GM12878 (cell line): ENCODE results near the gene PLB1. TPM values are rescaled to one million over a fixed set of nuclear protein-coding genes. Genes with fewer than 3 reads are reported as not detected.

Experiments
- ATAC-seq: fragments of 200-7000 bp; cut with Tn5 transposase; 3 replicates; pipeline ENCODE4 v1.9.1; 2020; ENCODE audit warnings: mild to moderate bottlenecking, moderate library complexity
- BruUV-seq: library from RNA; stranded (reverse); fragments of 400-500 nt; replicated peaks from 2 replicates; lab custom pipeline; 2021; lab: Mats Ljungman, UMichigan
- CTCF ChIA-PET: fragments of 300-600 bp; sonication (Branson Sonifier 250); formaldehyde crosslinking; extraction: SDS; loops from one replicate; lab custom pipeline; 2021; ENCODE audit warnings: inconsistent platforms; lab: Yijun Ruan, JAX
- POLR2A ChIA-PET: fragments of 350-600 bp; formaldehyde crosslinking; extraction: SDS; loops from one replicate; lab custom pipeline; 2021; ENCODE audit warnings: inconsistent platforms; lab: Charles Lee
- RAD21 ChIA-PET: fragments of 300-600 bp; sonication (Branson Sonifier 250); formaldehyde crosslinking; loops from one replicate; lab custom pipeline; 2023; ENCODE audit warnings: antibody characterized with exemption; ENCODE audit not compliant: unreplicated experiment; lab: Charles Lee
- SMC1A ChIA-PET: fragments of 300-600 bp; sonication (Branson Sonifier 250); formaldehyde crosslinking; loops from one replicate; lab custom pipeline; 2023; ENCODE audit not compliant: unreplicated experiment, uncharacterized antibody; lab: Charles Lee
- DNase-seq: peaks from one replicate; pipeline ENCODE4 v3.0.0-alpha.2; 2011; ENCODE audit warnings: low read depth, low spot score
- FAIRE-seq: peaks from 3 replicates; lab custom pipeline; 2011; peaks lifted over from hg19 to GRCh38; lab: Jason Lieb, UNC
- H2AFZ ChIP-seq: 2 replicates; pipeline ENCODE4 v1.6.0; 2011; ENCODE audit warnings: low read depth, low read length, control low read depth; ENCODE audit not compliant: control insufficient read depth
- H3K27ac ChIP-seq: 2 replicates; pipeline ENCODE4 v1.5.1; 2011; ENCODE audit warnings: control low read depth; ENCODE audit not compliant: control insufficient read depth, insufficient read depth
- H3K27me3 ChIP-seq, 2 experiments: replicated peaks in 1 of 2; 2 replicates each; pipeline versions ENCODE4 v1.6.0 to v1.6.1; 2011; ENCODE audit warnings: low read length in 1 of 2; ENCODE audit not compliant: control insufficient read depth in 2 of 2, insufficient read depth in 2 of 2
- H3K36me3 ChIP-seq, 2 experiments: 2 replicates each; pipeline ENCODE4 v1.5.1; 2011; ENCODE audit warnings: low read length in 1 of 2; ENCODE audit not compliant: control insufficient read depth in 2 of 2, insufficient read depth in 2 of 2
- H3K4me1 ChIP-seq: 2 replicates; pipeline ENCODE4 v1.6.1; 2011; ENCODE audit warnings: mild to moderate bottlenecking, low read length, moderate library complexity, mixed read lengths; ENCODE audit not compliant: control insufficient read depth, insufficient read depth
- H3K4me2 ChIP-seq: 2 replicates; pipeline ENCODE4 v1.6.0; 2011; ENCODE audit warnings: control low read depth; ENCODE audit not compliant: control insufficient read depth, insufficient read depth
- H3K4me3 ChIP-seq: fragments of 200-600 bp; sonication (generic); 2 replicates; pipeline ENCODE4 v1.5.1; 2016
- H3K79me2 ChIP-seq: 2 replicates; pipeline ENCODE4 v1.6.0; 2011; ENCODE audit warnings: low read length; ENCODE audit not compliant: control insufficient read depth, insufficient read depth
- H3K9ac ChIP-seq: 2 replicates; pipeline ENCODE4 v1.8.0; 2011; ENCODE audit warnings: low read length, control low read depth, mixed read lengths; ENCODE audit not compliant: control insufficient read depth, insufficient read depth
- H3K9me3 ChIP-seq: replicated peaks from 3 replicates; pipeline ENCODE4 v1.5.1; 2011; ENCODE audit warnings: mild to moderate bottlenecking, low read length; ENCODE audit not compliant: control insufficient read depth, insufficient read depth
- H4K20me1 ChIP-seq: 2 replicates; pipeline ENCODE4 v1.6.0; 2011; ENCODE audit not compliant: control insufficient read depth, insufficient read depth
- CBX3 ChIP-seq: fragments of 200-600 bp; sonication (generic); IDR thresholded peaks from 2 replicates; pipeline ENCODE4 v1.6.1; 2016; ENCODE audit warnings: low read depth, borderline replicate concordance
- CREM ChIP-seq: IDR thresholded peaks from 2 replicates; pipeline ENCODE4 v1.6.1; 2014; ENCODE audit warnings: antibody characterized with exemption, low read depth
- EGR1 ChIP-seq, 2 experiments: IDR thresholded peaks; 1 replicate in 1 of 2; 2 replicates in 1 of 2; pipeline ENCODE4 v1.6.1; 2011 to 2012; ENCODE audit warnings: low read depth in 2 of 2, low read length in 2 of 2, borderline replicate concordance in 1 of 2, mild to moderate bottlenecking in 1 of 2, moderate library complexity in 1 of 2
- GABPA ChIP-seq: IDR thresholded peaks from 2 replicates; pipeline ENCODE4 v1.6.1; 2014; ENCODE audit warnings: antibody characterized with exemption, low read depth, mild to moderate bottlenecking, inconsistent platforms
- HDAC2 ChIP-seq: fragments of 200-600 bp; sonication (generic); IDR thresholded peaks from 2 replicates; pipeline ENCODE4 v1.6.1; 2017
- IKZF2 ChIP-seq, 2 experiments: fragments of 450-650 bp; IDR thresholded peaks; 2 replicates each; pipeline ENCODE4 v1.6.1; 2017; ENCODE audit warnings: mild to moderate bottlenecking in 2 of 2, moderate library complexity in 2 of 2
- IRF4 ChIP-seq: IDR thresholded peaks from 2 replicates; pipeline ENCODE4 v1.6.1; 2011; ENCODE audit warnings: low read depth, low read length
- NFIC ChIP-seq: IDR thresholded peaks from 2 replicates; pipeline ENCODE4 v1.6.1; 2012; ENCODE audit warnings: low read depth, mild to moderate bottlenecking, inconsistent platforms, low read length, moderate library complexity
- NKRF ChIP-seq: fragments of 450-650 bp; conservative IDR thresholded peaks from 2 replicates; pipeline ENCODE4 v1.6.1; 2017; ENCODE audit warnings: mild to moderate bottlenecking, moderate library complexity
- RUNX3 ChIP-seq: IDR thresholded peaks from 2 replicates; pipeline ENCODE4 v1.6.1; 2012; ENCODE audit warnings: low read length, inconsistent platforms
- SMC3 ChIP-seq: IDR thresholded peaks from 2 replicates; pipeline ENCODE4 v1.6.1; 2011; ENCODE audit warnings: low read length, improper control_type of control experiment, borderline replicate concordance
- ZBTB33 ChIP-seq: fragments of 450-650 bp; IDR thresholded peaks from 2 replicates; pipeline ENCODE4 v1.6.1; 2017; ENCODE audit warnings: mild to moderate bottlenecking
- ZBTB40 ChIP-seq: fragments of 450-650 bp; IDR thresholded peaks from 2 replicates; pipeline ENCODE4 v1.6.1; 2016; ENCODE audit warnings: mild to moderate bottlenecking, moderate library complexity, borderline replicate concordance
- ZZZ3 ChIP-seq: IDR thresholded peaks from 2 replicates; pipeline ENCODE4 v1.6.1; 2011; ENCODE audit warnings: low read depth; ENCODE audit not compliant: control insufficient read depth, insufficient read length
- WGBS: methylation state at CpG from one replicate; pipeline ENCODE4 v1.1.6; 2016; ENCODE audit warnings: low lambda C conversion rate; ENCODE audit not compliant: insufficient replicate concordance, insufficient coverage; ENCODE audit errors: missing lambda C conversion rate; 5-methylcytosine and 5-hydroxymethylcytosine counted together
- in situ Hi-C: fragments of 300-500 bp; cut with MboI; formaldehyde crosslinking; loops from 9 replicates; pipeline ENCODE4 v1.14.3; 2018; ENCODE audit warnings: mixed read lengths
- intact Hi-C: fragments of 100-400 bp; cut with micrococcal nuclease; formaldehyde crosslinking; loops from one replicate; pipeline ENCODE4 v1.14.2; 2022; ENCODE audit not compliant: unreplicated experiment
- polyA plus RNA-seq, 11 experiments: library from polyadenylated mRNA; depleted of rRNA in 4 of 11; unstranded in 6 of 11; stranded (reverse) in 5 of 11; fragments of >200 nt; fragmentation: Nextera tagmentation in 4 of 11; fragmentation: Illumina TruSeq in 1 of 11; extraction: Ambion mirVana in 4 of 11; extraction: Trizol in 1 of 11; gene quantifications; 1 replicate in 1 of 11; 2 replicates in 10 of 11; pipeline versions ENCODE4 v1.2.1 to v1.2.3, GENCODE V29; 2011 to 2016; ENCODE audit warnings: inconsistent platforms in 2 of 11, missing spikeins in 2 of 11, low read depth in 1 of 11
- total RNA-seq, 4 experiments: library from RNA; depleted of rRNA in 3 of 4; stranded (reverse); fragments of >200 nt in 3 of 4; fragmentation: Illumina TruSeq in 1 of 4; extraction: Trizol in 1 of 4; gene quantifications; 2 replicates each; pipeline versions ENCODE4 v1.2.1 to v1.2.3, GENCODE V29; 2013 to 2021

The PLB1 gene
- total and polyA plus RNA-seq, 10 of the 15 experiments (the other 5 are each of a cell fraction or from before 2014, with no cell fraction given), result 0.03 to 0.49 (median 0.28) TPM

GRCh38 chr2:28621172-28622100, 125.6 kb downstream of the PLB1 start (continued):
- no peak for TF ChIP-seq CBX3
- TF ChIP-seq RUNX3, result peak; percentile 72; the same call in 1 of the 2 replicates
- no peak for TF ChIP-seq ZZZ3
- peak; percentile 84 for TF ChIP-seq CREM
- TF ChIP-seq IKZF2 (IDR thresholded peaks at IDR 0.05), result peak in 1 of 2 experiments; percentile 12; a peak in 1 of 4 replicates
- 0 out of 2 replicates have a peak, but pooled peaks have one; percentile 34 for TF ChIP-seq NFIC
- TF ChIP-seq HDAC2, result no peak
- peak; percentile 54; the same call in 1 of the 2 replicates for TF ChIP-seq GABPA
- TF ChIP-seq SMC3, result peak; percentile 24; the same call in 1 of the 2 replicates
- TF ChIP-seq, all 136 proteins: peak for 12

- Histone ChIP-seq H3K4me2 (peak overlapping the region; percentile 75; the same call in 1 of the 2 replicates), H3K9ac (no peak overlapping the region)
- TF ChIP-seq ZBTB33, result no peak
- TF ChIP-seq EGR1 (IDR thresholded peaks at IDR 0.05; ENCODE audit: borderline replicate concordance in 1 of 2, low read depth in 2 of 2, low read length in 2 of 2), result no peak
- no peak for TF ChIP-seq IRF4
- TF ChIP-seq NKRF, result no peak
- TF ChIP-seq ZBTB40, result no peak
Measured at GRCh38 chr2:28622101-28622499, 126.2 kb downstream of the PLB1 start.

More at GRCh38 chr2:28622101-28622499, 126.2 kb downstream of the PLB1 start:
- H3K27me3 ChIP-seq, result no peaks in the 10 kb centered on the region; a peak in 1 of 4 replicates
- no peak overlapping the region for H3K27ac ChIP-seq
- H4K20me1 ChIP-seq, result no peaks in the 10 kb centered on the region
- in situ Hi-C loops (no loop called here), intact Hi-C loops (no loop called here)
- ATAC-seq (no peak), FAIRE-seq (no peak), DNase-seq (no peak)
- no TSS peak for BruUV-seq
- 69% methylated on average over 2 of the region's 2 CpGs for WGBS
- SMC1A ChIA-PET, result no interaction called here
- no peaks in the 10 kb centered on the region for H3K9me3 ChIP-seq
- CTCF ChIA-PET, result interaction anchor here (2.7 kb wide), 1 partner anchor 28 kb away, joined by 10 read pairs; no protein-coding TSS in a partner anchor
- RAD21 ChIA-PET, result no interaction called here
- H2AFZ ChIP-seq, result peak overlapping the region; percentile 80
- H3K36me3 ChIP-seq, result no peaks in the 10 kb centered on the region
- no peak overlapping the region for H3K4me3 ChIP-seq
- no peaks in the 10 kb centered on the region for H3K79me2 ChIP-seq
- H3K4me1 ChIP-seq, result peaks cover 21% of the 10 kb centered on the region
- POLR2A ChIA-PET, result interaction anchor here (0.9 kb wide), 1 partner anchor 147 kb away, joined by 3 read pairs; no protein-coding TSS in a partner anchor
